Esophagus squamous epithelium (tissue), 5 donors: Measurements from ENCODE around the gene FAM20A. TPM values are rescaled to one million over a fixed set of nuclear protein-coding genes. Genes with fewer than 3 reads are reported as not detected.

ENCODE experiments used
- DNase-seq: peaks from one replicate; lab custom pipeline; 2025; lab: John Stamatoyannopoulos, UW
- H3K27ac ChIP-seq, 4 donors: fragments of 200-600 bp; sonication (generic); one replicate each; pipeline ENCODE4 v1.5.1; 2016 to 2019; ENCODE audit warnings: mild to moderate bottlenecking in 1 of 4
- H3K27me3 ChIP-seq, 4 donors: fragments of 200-600 bp; sonication (generic); 1 replicate in 3 of 4; 2 replicates in 1 of 4; pipeline versions ENCODE4 v1.5.1 to v1.6.0; 2017 to 2021; ENCODE audit warnings: antibody characterized with exemption in 1 of 4
- H3K36me3 ChIP-seq, 3 donors: fragments of 200-600 bp; sonication (generic); one replicate each; pipeline ENCODE4 v1.5.1; 2016 to 2019
- H3K4me1 ChIP-seq, 3 donors: fragments of 200-600 bp; sonication (generic); one replicate each; pipeline ENCODE4 v1.5.1; 2017 to 2019
- H3K4me3 ChIP-seq, 4 donors: fragments of 200-600 bp; sonication (generic); 1 replicate in 3 of 4; 2 replicates in 1 of 4; pipeline ENCODE4 v1.5.1; 2016 to 2019; ENCODE audit warnings: mild to moderate bottlenecking in 2 of 4, moderate library complexity in 1 of 4
- H3K9me3 ChIP-seq, 3 donors: fragments of 200-600 bp; sonication (generic); one replicate each; pipeline ENCODE4 v1.5.1; 2016 to 2019
- CTCF ChIP-seq, 6 experiments: fragments of 450-650 bp in 4 of 6; fragments of 200-600 bp in 2 of 6; sonication (generic) in 2 of 6; IDR thresholded peaks; one replicate each; pipeline ENCODE4 v1.5.1; 2016 to 2019; ENCODE audit warnings: antibody characterized with exemption in 6 of 6, mild to moderate bottlenecking in 4 of 6, moderate library complexity in 4 of 6
- POLR2A ChIP-seq, 4 donors: fragments of 450-650 bp; IDR thresholded peaks; one replicate each; pipeline ENCODE4 v1.6.1; 2017; ENCODE audit warnings: antibody characterized with exemption in 4 of 4, mild to moderate bottlenecking in 4 of 4, moderate library complexity in 3 of 4
- WGBS, 2 donors: methylation state at CpG; one replicate each; pipeline ENCODE4 v1.1.5; 2018; 5-methylcytosine and 5-hydroxymethylcytosine counted together
- intact Hi-C: fragments of 100-400 bp; cut with DNase I; formaldehyde crosslinking; loops from one replicate; pipeline ENCODE4 v1.15.0; 2022
- total RNA-seq, 4 donors: library from RNA; depleted of rRNA; stranded (reverse); fragments of >200 nt; gene quantifications; one replicate each; pipeline ENCODE4 v1.1.0, GENCODE V29; 2016
- donor health status: DM: yes; HTN: yes; CAD: no.

FAM20A gene
- total RNA-seq, 4 donors from 2014 or later = 4.0 to 15.3 (median 7.8) TPM

- TF ChIP-seq POLR2A (IDR thresholded peaks at IDR 0.05) = no peak
- no peak for TF ChIP-seq CTCF (IDR thresholded peaks at IDR 0.05)
- Histone ChIP-seq H3K27me3 (no peaks in the 10 kb centered on the region), H3K36me3 (no peaks in the 10 kb centered on the region), H3K4me3 (peak overlapping the region in 1 of 4 donors; percentile 9), H3K4me1 (peaks cover 0 to 28% (median 6%) of the 10 kb centered on the region in 3 donors), H3K27ac (peak overlapping the region; percentile 15 to 66 (median 50)), H3K9me3 (no peaks in the 10 kb centered on the region)
- intact Hi-C loops = no loop called here
- DNase-seq = no peak
- 31 to 41% methylated on average over 3 to 4 of the region's 4 CpGs for WGBS, 2 donors
These were observed 26.9 kb upstream of the FAM20A start for GRCh38 chr17:68627956-68628575.

- TF ChIP-seq CTCF (IDR thresholded peaks at IDR 0.05) (no peak), POLR2A (IDR thresholded peaks at IDR 0.05) (no peak)
- H3K27ac ChIP-seq = no peak overlapping the region
- no peaks in the 10 kb centered on the region for H3K9me3 ChIP-seq
- no peak for DNase-seq
- intact Hi-C loops = no loop called here
- no peaks in the 10 kb centered on the region for H3K36me3 ChIP-seq
- H3K4me1 ChIP-seq = peaks cover 0 to 28% (median 6%) of the 10 kb centered on the region in 3 donors
- 20 to 38% methylated on average over 1 of the region's 1 CpG for WGBS, 2 donors
- H3K4me3 ChIP-seq = no peak overlapping the region
- no peaks in the 10 kb centered on the region for H3K27me3 ChIP-seq
These were observed 23.2 kb upstream of the FAM20A start for GRCh38 chr17:68624381-68624780.

GRCh38 chr17:68623811-68624210 lies 22.6 kb upstream of the FAM20A start:
- intact Hi-C loops = no loop called here
- no peaks in the 10 kb centered on the region for H3K9me3 ChIP-seq
- DNase-seq = no peak
- H3K36me3 ChIP-seq = no peaks in the 10 kb centered on the region
- TF ChIP-seq CTCF (IDR thresholded peaks at IDR 0.05) (no peak), POLR2A (IDR thresholded peaks at IDR 0.05) (no peak)
- H3K27ac ChIP-seq = no peak overlapping the region
- 74 to 77% methylated on average over 7 of the region's 7 CpGs for WGBS, 2 donors
- no peak overlapping the region for H3K4me3 ChIP-seq
- H3K4me1 ChIP-seq = peaks cover 0 to 28% (median 6%) of the 10 kb centered on the region in 3 donors
- H3K27me3 ChIP-seq = no peaks in the 10 kb centered on the region

GRCh38 chr17:68622423-68622822 lies 21.3 kb upstream of the FAM20A start:
- no peaks in the 10 kb centered on the region for H3K27me3 ChIP-seq
- TF ChIP-seq CTCF (IDR thresholded peaks at IDR 0.05) (no peak), POLR2A (IDR thresholded peaks at IDR 0.05) (no peak)
- H3K4me3 ChIP-seq = no peak overlapping the region
- intact Hi-C loops = no loop called here
- no peak overlapping the region for H3K27ac ChIP-seq
- no peak for DNase-seq
- H3K36me3 ChIP-seq = no peaks in the 10 kb centered on the region
- H3K4me1 ChIP-seq = peaks cover 0 to 15% (median 6%) of the 10 kb centered on the region in 3 donors
- no peaks in the 10 kb centered on the region for H3K9me3 ChIP-seq

GRCh38 chr17:68621065-68621464 lies 19.9 kb upstream of the FAM20A start:
- 70 to 75% methylated on average over 2 of the region's 2 CpGs for WGBS, 2 donors
- TF ChIP-seq POLR2A (IDR thresholded peaks at IDR 0.05) = no peak
- no peak for TF ChIP-seq CTCF (IDR thresholded peaks at IDR 0.05)
- intact Hi-C loops = no loop called here

More at GRCh38 chr17:68621065-68621464, 19.9 kb upstream of the FAM20A start:
- H3K4me3 ChIP-seq = no peak overlapping the region
- H3K36me3 ChIP-seq = no peaks in the 10 kb centered on the region
- H3K4me1 ChIP-seq = peaks cover 0 to 13% (median 6%) of the 10 kb centered on the region in 3 donors
- no peak for DNase-seq
- H3K27ac ChIP-seq = no peak overlapping the region
- no peaks in the 10 kb centered on the region for H3K27me3 ChIP-seq
- H3K9me3 ChIP-seq = no peaks in the 10 kb centered on the region
